ENCODE data around the gene ZNF816.
"Not testable (repeated sequence)": the region's sequence is repeated elsewhere in the genome, so short reads cannot be mapped to it uniquely, and the experiment has no call there.

Gene ZNF816

GRCh38 chr19:52936151-52936953, 26.3 kb downstream of the ZNF816 start:
- no peak for DNase-seq (ENCODE audit: insufficient read length, low spot score)
- no peak for FAIRE-seq

GRCh38 chr19:52935434-52935833, 27.2 kb downstream of the ZNF816 start:
- FAIRE-seq (no peak), DNase-seq (ENCODE audit: insufficient read length, low spot score) (no peak)

DNA sequence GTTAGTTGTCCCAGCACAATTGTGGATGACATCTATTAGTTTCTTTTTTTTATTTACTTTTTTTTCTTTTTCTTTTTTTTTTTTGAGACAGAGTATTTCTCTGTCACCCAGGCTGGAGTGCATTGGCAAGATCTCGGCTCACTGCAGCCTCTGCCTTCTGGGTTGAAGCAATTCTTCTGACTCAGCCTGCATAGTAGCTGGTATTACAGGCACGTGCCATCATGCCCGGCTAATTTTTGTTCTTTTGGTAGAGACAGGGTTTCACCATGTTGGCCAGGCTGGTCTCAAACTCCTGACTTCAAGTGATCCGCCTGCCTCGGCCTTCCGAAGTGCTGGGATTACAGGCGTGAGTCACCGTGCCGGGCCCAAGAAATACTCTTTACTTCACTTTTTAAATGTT, 38.0 kb downstream of the ZNF816 start:
- DNase-seq (ENCODE audit: insufficient read length, low spot score) = not testable (repeated sequence)

DNA sequence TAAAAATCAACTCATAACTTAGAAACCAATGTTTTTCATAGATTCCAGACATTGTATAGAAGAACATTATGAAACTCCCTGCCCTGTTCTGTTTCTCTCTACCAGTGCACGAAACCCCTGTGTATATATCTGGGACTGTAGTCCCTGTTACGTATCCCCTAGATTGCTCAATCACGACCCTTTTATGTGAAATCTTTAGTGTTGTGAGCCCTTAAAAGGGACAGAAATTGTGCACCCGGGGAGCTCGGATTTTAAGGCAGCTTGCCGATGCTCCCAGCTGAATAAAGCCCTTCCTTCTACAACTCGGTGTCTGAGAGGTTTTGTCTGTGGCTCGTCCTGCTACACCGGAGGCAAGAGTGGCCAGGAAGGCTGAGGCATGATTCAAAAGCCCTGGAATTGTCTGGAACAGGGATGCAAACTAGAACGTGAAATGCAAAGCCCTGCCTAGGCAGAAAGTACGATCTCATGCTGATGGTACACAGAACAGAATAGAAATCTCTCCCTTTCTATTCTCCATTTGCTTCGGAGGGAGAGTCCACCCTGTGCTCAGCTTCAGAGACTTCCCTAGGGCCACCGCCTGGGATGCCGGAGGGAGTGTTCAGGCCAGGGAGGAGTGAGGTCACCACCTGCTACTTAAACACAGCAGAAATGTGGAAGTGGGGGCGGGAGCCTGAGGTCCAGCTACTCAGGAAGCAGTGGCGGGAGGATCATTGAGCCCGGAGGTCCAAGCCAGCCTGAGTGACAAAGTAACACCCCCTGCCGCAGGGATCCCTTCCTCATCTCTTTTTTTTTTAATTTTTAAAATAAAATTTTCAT, 38.7 kb downstream of the ZNF816 start:
- DNase-seq (ENCODE audit: insufficient read length, low spot score) (no peak), FAIRE-seq (no peak)

More for the DNA sequence above, 38.0 kb downstream of the ZNF816 start:
- FAIRE-seq = not testable (repeated sequence)

- FAIRE-seq (no peak), DNase-seq (ENCODE audit: insufficient read length, low spot score) (peak; percentile 72)
Measured at GRCh38 chr19:52922841-52923777, 39.6 kb downstream of the ZNF816 start, which contains the start of gene ZNF888. Gene ZNF888 (minus strand): TSS chr19:52923428. CDS start chr19:52917873, 5,555 bp downstream.

DNA sequence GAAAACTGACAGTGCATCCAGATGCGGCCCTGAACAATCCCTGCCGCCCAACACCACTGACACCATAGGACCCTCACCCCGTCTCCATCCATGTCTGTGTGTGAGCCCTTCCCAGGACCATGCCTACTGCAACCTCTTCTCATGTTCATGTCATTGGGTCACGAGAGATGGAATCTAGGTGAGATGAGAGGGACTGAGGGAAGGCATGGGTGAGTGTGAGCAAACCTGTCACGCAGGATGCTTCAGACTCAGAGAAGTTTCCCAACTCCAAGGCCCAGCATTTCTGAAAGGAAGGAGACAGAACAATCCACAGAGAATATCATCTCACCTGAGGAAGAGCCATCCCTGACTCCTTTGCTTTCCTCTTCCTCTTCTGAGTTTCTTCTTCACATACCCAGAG, 45.1 kb downstream of the ZNF816 start:
- DNase-seq (ENCODE audit: insufficient read length, low spot score) = no peak
- no peak for FAIRE-seq

- FAIRE-seq (no peak), DNase-seq (ENCODE audit: insufficient read length, low spot score) (no peak)
Measured at GRCh38 chr19:52910648-52911047, 52.0 kb downstream of the ZNF816 start.

- not testable (repeated sequence) for FAIRE-seq; DNase-seq (ENCODE audit: insufficient read length, low spot score)
Measured at GRCh38 chr19:52904052-52904780, 58.5 kb downstream of the ZNF816 start.

DNA sequence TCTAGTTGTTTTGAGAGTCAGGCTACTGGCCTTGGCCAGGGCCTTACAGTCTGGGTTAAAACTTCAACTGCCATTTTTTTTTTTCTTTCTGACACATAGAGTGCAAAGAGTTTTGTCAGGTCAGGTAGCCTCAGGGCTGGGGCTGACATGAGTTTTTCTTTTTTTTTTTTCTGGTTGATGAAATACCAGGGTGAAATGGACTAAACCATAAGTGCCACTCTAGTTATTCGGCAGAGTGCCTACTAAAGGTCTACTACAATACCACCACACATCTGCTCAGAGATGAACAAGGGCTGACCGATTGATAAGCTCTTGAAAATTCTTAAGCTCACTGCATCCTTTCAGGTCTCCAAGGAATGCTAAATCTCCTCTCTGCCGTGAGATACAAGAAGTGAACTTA, 60.8 kb downstream of the ZNF816 start:
- FAIRE-seq (no peak), DNase-seq (ENCODE audit: insufficient read length, low spot score) (no peak)
